ENCODE data around the gene EDC4.

EDC4 gene

GRCh38 chr16:67879936-67880335 is 7.1 kb downstream of the EDC4 start:
- ChIA-PET CTCF (no interaction called here), POLR2A (ENCODE audit: low non-redundant PET) (no interaction called here)
- TF ChIP-seq, protein P1, sequence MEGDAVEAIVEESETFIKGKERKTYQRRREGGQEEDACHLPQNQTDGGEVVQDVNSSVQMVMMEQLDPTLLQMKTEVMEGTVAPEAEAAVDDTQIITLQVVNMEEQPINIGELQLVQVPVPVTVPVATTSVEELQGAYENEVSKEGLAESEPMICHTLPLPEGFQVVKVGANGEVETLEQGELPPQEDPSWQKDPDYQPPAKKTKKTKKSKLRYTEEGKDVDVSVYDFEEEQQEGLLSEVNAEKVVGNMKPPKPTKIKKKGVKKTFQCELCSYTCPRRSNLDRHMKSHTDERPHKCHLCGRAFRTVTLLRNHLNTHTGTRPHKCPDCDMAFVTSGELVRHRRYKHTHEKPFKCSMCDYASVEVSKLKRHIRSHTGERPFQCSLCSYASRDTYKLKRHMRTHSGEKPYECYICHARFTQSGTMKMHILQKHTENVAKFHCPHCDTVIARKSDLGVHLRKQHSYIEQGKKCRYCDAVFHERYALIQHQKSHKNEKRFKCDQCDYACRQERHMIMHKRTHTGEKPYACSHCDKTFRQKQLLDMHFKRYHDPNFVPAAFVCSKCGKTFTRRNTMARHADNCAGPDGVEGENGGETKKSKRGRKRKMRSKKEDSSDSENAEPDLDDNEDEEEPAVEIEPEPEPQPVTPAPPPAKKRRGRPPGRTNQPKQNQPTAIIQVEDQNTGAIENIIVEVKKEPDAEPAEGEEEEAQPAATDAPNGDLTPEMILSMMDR (conservative IDR thresholded peaks at IDR 0.05; ENCODE audit: low read depth): no peak

DNA sequence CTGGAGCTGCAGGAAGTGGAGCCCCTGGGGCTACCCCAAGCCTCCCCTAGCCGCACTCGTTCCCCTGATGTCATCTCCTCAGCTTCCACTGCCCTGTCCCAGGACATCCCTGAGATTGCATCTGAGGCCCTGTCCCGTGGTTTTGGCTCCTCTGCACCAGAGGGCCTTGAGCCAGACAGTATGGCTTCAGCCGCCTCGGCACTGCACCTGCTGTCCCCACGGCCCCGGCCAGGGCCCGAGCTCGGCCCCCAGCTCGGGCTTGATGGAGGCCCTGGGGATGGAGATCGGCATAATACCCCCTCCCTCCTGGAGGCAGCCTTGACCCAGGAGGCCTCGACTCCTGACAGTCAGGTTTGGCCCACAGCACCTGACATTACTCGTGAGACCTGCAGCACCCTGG is 7.7 kb downstream of the EDC4 start:
- no peak overlapping the region for H3K27ac ChIP-seq
- DNase-seq (ENCODE audit: low spot score): no peak
- CTCF ChIA-PET: interaction anchor here (0.5 to 1.1 kb wide), 2 partner anchors 64 to 163 kb away, joined by 3 read pairs; no protein-coding TSS in a partner anchor
- TF ChIP-seq, protein P1 (conservative IDR thresholded peaks at IDR 0.05; ENCODE audit: low read depth): no peak
- POLR2A ChIA-PET (ENCODE audit: low non-redundant PET): no interaction called here

More at GRCh38 chr16:67879936-67880335, 7.1 kb downstream of the EDC4 start:
- H3K27ac ChIP-seq: no peak overlapping the region
- DNase-seq (ENCODE audit: low spot score): no peak

DNA sequence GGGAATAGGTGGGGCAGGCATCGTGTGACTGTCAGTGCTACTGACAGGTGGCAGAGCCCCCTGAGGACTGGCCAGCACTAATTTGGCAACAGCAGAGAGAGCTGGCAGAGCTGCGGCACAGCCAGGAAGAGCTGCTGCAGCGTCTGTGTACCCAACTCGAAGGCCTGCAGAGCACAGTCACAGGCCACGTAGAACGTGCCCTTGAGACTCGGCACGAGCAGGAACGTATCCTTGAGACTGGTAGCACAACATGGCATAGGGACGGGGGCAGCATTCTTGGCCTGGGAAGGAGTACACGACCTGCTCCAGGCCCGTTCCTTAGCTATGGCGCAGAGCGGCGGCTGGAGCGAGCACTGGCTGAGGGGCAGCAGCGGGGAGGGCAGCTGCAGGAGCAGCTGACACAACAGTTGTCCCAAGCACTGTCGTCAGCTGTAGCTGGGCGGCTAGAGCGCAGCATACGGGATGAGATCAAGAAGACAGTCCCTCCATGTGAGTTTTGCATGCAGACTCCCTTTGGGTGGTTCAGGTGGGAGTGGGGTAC is 8.8 kb downstream of the EDC4 start:
- TF ChIP-seq, protein P1 (conservative IDR thresholded peaks at IDR 0.05; ENCODE audit: low read depth): no peak
- CTCF ChIA-PET: interaction anchor here (0.6 to 3.0 kb wide), 5 partner anchors 9 to 60 kb away, joined by 3 to 19 read pairs (median 5); partner anchors contain the start of gene EDC4

DNA sequence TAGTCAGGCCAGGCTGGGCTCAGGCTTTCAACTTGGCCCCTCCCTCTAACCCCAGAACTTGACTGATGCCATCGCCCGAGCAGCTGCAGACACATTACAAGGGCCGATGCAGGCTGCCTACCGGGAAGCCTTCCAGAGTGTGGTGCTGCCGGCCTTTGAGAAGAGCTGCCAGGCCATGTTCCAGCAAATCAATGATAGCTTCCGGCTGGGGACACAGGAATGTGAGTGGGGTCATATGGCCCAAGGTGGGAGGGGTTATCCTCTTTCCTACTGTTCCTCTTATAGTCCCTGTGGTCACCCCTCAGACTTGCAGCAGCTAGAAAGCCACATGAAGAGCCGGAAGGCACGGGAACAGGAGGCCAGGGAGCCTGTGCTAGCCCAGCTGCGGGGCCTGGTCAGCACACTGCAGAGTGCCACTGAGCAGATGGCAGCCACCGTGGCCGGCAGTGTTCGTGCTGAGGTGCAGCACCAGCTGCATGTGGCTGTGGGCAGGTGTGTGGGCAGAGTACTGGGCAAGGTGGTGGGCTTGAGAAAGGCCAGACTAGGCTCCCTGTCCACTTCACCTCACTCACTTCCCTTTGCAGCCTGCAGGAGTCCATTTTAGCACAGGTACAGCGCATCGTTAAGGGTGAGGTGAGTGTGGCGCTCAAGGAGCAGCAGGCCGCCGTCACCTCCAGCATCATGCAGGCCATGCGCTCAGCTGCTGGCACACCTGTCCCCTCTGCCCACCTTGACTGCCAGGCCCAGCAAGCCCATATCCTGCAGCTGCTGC is 9.7 kb downstream of the EDC4 start:
- ChIA-PET CTCF (interaction anchor here (0.6 to 3.0 kb wide), 10 partner anchors 9 to 147 kb away, joined by 3 to 19 read pairs (median 6); partner anchors contain the start of genes EDC4 and PSMB10), POLR2A (ENCODE audit: low non-redundant PET) (no interaction called here)
- no peak for DNase-seq (ENCODE audit: low spot score)
- H3K27ac ChIP-seq: peak overlapping the region; percentile 77
- TF ChIP-seq, protein P1 (conservative IDR thresholded peaks at IDR 0.05; ENCODE audit: low read depth): no peak

More for the DNA sequence above, 8.8 kb downstream of the EDC4 start:
- no peak for DNase-seq (ENCODE audit: low spot score)
- peak overlapping the region; percentile 77 for H3K27ac ChIP-seq
- POLR2A ChIA-PET (ENCODE audit: low non-redundant PET): no interaction called here

DNA sequence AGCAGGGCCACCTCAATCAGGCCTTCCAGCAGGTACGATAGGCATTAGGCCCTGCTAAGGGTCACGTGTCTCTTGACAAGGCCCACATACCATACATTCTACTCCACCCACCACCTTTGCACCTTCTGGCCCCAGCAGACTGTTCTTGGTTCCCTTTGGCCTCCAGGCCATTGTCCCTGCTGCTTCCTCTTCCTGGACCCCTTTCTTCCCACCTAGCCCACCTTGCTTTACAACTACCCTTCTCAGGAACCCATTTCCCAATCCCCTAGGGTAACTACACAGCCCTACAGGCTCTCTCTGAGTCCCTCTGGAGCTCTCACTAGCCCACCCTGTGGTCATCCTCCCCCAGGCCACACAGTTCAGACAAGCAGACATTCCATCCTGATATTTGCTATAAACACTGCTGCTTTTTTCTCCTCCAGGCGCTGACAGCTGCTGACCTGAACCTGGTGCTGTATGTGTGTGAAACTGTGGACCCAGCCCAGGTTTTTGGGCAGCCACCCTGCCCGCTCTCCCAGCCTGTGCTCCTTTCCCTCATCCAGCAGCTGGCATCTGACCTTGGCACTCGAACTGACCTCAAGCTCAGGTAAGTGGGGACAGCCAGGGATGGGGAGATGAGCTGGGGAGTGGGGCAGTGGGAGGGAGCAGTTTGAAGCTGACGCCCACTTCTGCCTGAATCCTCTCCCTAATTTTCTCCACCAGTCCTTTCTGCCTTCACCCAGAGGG is 10.5 kb downstream of the EDC4 start:
- ChIA-PET CTCF (interaction anchor here (0.6 to 3.0 kb wide), 25 partner anchors 8 to 364 kb away, joined by 3 to 19 read pairs (median 4); partner anchors contain the start of gene PSMB10), POLR2A (ENCODE audit: low non-redundant PET) (no interaction called here)
- peak overlapping the region; percentile 77 for H3K27ac ChIP-seq
- TF ChIP-seq, protein P1 (conservative IDR thresholded peaks at IDR 0.05; ENCODE audit: low read depth): no peak
- DNase-seq (ENCODE audit: low spot score): no peak

DNA sequence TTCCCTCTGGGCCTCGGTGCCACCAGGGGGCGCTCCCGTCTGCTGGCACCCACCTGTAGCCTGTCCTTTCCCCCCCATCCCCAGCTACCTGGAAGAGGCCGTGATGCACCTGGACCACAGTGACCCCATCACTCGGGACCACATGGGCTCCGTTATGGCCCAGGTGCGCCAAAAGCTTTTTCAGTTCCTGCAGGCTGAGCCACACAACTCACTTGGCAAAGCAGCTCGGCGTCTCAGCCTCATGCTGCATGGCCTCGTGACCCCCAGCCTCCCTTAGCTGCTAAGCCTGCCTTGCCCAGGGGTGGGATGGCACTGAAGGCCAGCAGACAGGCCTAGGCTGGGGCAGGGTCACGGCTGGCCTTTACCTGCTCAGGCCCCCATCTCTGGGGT is 11.0 kb downstream of the EDC4 start:
- ChIA-PET CTCF (interaction anchor here (0.6 to 3.0 kb wide), 24 partner anchors 9 to 364 kb away, joined by 3 to 19 read pairs (median 4); partner anchors contain the start of gene PSMB10), POLR2A (ENCODE audit: low non-redundant PET) (no interaction called here)
- TF ChIP-seq, protein P1 (conservative IDR thresholded peaks at IDR 0.05; ENCODE audit: low read depth): peak; percentile 87
- DNase-seq (ENCODE audit: low spot score): peak; percentile 72
- H3K27ac ChIP-seq: peak overlapping the region; percentile 77

All from RWPE1 (cell line).